Left kidney (tissue), 2 donors: ENCODE measurements around the gene FAM83E. TPM values are rescaled to one million over a fixed set of nuclear protein-coding genes. Genes with fewer than 3 reads are reported as not detected.

ENCODE experiments used
- DNase-seq: peaks from one replicate; pipeline ENCODE4 v3.0.0-alpha.2; 2013
- polyA plus RNA-seq: library from polyadenylated mRNA; unstranded; fragments of 120-200 nt; gene quantifications from one replicate; pipeline ENCODE4 v1.2.1, GENCODE V29; 2013; ENCODE audit not compliant: insufficient read length

FAM83E gene
- polyA plus RNA-seq, 1 donor: 0.57 TPM

DNA sequence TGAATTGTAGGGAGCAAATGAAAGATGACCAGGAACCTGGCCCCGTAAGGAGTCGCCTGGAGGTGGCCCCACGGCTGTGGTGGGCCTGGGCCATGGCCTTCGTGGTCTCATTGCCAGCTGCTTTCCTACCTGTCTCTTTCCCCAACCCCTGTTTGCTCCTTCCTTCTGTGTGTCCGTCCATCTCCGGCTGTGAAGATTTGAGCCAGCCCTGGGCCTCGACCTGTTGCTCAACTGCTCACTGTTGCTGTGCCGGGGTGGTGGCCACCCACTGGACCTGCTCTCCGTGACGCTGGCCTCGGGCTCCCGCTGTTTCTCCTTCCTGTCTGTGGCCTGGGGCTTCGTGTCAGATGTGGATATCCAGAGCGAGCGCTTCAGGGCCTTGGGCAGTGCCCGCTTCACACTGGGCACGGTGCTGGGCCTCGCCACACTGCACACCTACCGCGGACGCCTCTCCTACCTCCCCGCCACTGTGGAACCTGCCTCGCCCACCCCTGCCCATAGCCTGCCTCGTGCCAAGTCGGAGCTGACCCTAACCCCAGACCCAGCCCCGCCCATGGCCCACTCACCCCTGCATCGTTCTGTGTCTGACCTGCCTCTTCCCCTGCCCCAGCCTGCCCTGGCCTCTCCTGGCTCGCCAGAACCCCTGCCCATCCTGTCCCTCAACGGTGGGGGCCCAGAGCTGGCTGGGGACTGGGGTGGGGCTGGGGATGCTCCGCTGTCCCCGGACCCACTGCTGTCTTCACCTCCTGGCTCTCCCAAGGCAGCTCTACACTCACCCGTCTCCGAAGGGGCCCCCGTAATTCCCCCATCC is 13.8 kb upstream of the FAM83E start:
- DNase-seq: no peak

DNA sequence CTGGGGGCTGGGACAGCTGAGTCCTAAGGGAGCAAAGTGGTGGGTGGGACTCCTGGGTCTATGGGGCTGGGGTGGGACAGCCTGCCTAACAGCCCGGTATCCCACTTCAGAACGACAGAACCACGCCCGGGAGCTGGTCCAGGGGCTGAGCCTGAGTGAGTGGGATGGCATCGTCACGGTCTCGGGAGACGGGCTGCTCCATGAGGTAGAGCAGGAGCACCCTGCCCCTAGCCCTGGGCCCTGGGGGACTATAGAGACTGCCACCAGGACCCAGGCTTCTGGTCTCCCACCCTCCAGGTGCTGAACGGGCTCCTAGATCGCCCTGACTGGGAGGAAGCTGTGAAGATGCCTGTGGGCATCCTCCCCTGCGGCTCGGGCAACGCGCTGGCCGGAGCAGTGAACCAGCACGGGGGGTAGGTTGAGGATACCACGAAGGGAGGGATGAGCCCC is 13.0 kb upstream of the FAM83E start:
- DNase-seq: no peak

DNA sequence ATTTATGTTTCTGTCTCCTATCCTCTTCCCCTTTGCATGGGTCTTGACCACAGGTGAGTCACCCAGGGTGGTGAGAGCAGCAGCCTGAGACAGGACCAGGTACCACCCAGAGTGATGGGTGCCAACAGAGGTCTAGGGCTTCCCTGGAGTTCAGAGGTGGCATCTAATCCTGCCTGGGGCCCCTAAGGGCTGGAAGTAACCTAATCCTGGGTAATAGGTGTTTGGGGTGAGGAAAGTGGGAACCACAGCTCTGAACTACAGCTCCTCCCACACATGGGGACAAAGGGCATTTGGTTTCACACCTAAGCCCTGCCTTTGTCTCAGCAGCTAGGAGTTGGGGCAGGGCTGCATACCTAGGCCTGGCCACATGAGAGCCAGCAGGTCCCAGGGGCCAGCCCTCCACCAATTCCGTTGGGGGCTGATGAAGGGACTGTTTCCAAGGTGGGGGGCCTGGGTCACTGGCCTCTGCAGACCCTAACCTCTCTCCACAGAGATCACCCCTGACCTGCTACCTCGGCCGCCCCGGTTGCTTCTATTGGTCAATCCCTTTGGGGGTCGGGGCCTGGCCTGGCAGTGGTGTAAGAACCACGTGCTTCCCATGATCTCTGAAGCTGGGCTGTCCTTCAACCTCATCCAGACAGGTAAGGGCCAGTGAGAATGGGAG is 12.5 kb upstream of the FAM83E start:
- no peak for DNase-seq

DNA sequence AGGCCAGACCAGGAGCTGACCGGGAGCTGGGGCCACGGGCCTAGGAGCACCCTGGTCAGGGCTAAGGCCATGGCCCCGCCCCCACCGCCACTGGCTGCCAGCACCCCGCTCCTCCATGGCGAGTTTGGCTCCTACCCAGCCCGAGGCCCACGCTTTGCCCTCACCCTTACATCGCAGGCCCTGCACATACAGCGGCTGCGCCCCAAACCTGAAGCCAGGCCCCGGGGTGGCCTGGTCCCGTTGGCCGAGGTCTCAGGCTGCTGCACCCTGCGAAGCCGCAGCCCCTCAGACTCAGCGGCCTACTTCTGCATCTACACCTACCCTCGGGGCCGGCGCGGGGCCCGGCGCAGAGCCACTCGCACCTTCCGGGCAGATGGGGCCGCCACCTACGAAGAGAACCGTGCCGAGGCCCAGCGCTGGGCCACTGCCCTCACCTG is 11.0 kb upstream of the FAM83E start:
- no peak for DNase-seq

DNA sequence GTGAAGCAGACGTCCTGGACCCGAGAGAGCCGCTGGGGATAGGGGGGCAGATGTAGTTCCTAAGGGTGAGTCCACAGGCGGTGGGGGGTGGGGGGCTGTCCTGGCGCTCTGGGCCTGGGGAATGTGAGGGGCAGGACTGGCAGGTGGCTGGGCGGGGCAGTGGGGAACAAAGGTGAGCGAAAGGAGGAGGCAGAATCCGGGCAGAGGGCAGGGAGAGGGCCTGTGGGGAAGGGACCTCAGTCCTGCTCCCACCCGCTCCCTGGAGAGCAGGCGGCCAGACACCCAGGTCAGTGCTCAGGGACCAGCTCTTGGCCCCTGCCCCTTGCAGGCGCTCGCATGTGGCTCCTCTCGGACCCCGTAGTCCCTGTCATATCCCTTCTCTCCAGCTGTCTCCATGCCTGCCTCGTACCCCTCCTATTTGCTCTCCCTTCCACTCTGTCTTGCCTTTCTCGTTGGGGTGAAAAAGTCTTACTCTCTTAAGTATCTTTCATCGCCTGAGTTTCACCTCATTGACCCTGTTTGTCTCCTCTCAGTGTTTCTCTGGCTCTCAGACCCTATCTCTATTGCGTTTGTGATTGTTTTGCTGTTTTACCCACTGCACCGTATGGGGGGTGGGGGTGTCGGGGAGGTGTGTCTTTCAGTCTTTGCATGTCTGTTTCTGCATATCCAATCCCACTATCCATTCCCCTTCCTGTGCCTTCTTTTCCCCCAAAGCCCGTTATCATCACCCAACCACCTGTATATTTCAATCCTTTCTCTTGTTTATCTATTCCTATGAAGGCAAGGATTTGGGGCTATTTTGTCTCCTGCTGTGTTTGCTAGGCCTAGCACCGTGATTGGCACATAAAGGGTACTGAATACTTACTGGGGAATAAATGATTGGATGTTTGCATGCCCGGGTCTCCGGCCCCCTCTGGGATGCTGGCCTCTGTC is 10.2 kb upstream of the FAM83E start:
- no peak for DNase-seq

DNA sequence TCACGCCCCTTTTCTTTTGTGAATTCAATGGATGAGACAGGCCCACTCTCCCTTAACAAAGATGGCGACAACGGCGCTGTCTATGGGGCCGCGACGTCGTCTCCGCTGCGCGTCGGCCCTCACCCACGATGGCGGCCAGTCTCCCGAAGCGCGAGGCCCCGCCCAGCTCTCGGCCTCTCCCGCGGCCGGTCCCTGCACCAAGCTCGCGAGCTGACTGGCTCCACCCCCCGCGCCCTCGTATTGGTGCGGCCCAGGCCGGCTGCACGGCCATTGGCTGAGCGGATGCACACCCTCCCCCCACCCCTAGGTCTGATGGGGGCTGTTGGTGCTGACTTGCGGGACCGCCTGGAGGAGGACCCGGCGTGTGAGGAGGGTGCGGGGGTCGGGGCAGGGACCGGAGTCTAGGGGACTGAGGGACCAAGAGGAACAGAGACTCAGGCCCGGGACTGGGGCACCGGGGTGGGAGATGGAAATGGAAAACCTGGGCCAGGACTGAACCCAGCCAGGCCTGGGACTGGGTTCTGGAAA is 9.3 kb upstream of the FAM83E start:
- peak; percentile 97 for DNase-seq

DNA sequence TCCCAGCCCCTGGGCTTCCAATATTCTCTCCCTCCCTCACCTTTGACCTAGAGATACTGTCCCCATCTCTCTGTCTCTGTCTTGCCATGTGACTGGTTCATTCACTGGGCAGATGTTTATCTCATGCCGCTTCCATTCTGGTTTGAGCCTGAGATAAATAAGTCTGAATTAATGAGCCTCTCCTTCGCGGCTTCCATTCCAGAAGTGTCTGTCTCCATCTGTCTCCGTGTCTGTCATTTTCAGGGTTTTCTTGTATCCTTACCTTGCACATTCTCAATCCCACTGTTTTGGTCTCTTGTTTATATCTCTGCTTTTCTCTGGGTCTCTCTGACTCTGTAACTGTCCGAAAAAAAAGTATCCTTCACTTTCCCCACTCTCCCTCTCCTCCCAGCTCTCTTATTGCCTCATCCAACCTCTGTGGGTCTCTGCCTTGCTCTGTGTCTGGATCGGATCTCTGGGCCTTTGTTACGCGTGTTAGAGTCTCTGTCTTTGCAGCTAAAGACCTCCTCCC is 8.7 kb upstream of the FAM83E start:
- DNase-seq: no peak

DNA sequence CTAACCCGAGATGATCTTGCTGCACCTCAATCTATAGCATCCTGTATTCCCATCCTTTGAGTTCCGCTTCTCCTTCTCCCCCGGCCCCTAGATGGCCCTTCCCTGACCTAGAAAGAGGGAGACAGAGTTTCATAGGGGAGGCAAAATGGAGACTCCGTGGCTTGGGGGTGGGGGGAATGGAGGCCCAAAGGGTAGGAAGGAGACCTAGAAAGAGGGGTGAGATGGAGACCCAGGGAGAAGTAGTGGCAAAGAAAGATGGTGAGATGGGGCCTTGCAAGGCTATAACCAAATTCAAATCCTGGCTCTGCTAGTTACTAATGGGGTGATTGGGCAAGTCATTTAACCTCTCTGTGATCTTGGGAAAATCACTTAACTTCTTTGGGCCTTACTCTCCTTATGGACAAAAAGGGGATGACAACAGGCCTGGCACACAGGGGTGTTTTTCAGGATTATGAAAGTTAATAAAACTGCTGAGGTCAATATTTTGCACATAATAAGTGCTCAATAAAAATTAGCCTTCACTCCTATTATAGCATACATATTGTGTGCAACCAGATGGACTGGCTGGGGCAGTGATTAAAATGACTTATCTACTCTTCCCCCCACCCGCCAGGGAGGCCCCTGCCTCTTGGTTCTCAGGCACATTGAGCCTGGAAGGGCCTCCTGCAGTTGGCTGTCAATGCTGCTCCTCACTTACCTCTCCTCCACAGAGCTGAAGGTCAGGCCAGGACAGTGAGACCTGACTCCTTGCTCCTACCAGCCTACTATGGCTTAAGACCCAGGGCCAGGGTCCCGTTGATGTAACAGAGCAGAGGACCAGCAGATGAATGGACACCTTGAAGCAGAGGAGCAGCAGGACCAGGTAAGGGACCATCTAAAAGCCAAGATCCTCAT is 5.1 kb upstream of the FAM83E start:
- no peak for DNase-seq

DNA sequence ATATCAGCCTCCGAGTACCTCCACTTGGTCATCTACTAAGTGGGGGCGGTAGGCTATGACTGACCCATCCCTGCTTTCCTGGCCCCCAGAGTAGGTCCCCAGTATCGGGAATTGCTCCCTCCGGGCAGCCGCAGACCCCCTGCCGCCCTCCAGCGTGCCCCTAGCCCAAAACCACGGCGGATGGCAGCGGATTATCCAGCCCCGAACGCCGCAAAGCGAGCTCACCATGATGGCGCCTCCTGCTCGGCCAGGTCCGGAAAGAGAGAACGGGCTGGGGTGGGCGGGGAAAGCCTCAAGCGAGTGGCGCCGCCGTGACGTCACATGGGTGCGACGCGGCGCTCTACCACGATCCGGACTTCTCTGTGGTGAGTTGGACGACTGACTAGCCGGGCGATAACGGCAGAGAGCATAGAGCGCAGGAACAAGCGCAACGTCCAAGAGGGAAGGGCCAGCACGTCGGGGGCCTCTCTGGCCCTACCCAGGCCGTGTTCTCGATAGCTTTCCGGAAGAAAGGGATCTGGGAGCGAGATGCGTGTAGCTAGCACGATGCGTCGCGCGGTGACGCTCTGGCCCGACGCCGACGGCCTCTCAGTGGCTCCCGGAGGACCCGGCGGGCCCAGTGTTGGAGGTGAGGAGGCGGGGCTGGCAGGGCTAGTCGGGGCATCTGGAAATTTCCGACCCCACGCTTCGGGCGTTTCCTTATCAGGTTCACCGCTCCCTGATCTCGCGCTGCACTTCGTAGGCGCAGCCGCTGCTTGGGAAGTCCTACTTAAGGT is 4.2 kb upstream of the FAM83E start, which contains the start of the genes RPL18 and SPHK2:
Gene RPL18, minus strand, starts transcription at position 263 of the 776 bp plus-strand sequence. Its CDS starts 35 bp downstream, at position 228.
Gene SPHK2, plus strand, starts transcription at position 591 of the 776 bp plus-strand sequence. CDS start 1,009 bp downstream, outside the sequence.
- peak; percentile 98 for DNase-seq

DNA sequence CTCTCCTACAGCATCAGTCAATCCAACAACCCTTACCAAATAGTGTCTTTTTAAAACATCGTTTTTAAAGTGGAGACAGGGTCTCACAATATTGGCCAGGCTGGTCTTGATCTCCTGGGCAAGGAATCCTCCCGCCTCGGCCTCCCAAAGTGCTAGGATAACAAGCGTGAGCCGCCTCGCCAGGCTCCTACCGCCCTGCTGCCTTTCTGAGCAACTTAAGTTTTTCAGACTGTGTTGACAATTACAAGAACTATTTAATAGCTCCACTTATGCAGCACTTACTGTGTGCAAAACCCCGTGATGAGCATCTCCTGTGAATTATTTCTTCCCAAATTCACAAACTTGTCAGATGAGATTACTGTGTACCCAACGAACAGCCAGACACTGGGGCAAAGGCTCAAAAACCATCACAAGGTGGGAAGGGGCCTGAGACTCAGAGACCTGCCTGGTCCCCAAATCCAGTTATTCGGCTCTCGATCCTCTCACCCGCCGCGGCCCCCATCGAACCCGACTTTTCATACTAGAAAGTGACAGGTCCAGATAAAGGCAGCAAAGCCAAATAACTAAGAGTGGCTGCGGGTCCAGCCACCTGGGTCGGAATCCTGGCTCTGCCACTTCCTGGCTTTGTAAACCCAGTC is 3.5 kb upstream of the FAM83E start:
- DNase-seq: no peak

DNA sequence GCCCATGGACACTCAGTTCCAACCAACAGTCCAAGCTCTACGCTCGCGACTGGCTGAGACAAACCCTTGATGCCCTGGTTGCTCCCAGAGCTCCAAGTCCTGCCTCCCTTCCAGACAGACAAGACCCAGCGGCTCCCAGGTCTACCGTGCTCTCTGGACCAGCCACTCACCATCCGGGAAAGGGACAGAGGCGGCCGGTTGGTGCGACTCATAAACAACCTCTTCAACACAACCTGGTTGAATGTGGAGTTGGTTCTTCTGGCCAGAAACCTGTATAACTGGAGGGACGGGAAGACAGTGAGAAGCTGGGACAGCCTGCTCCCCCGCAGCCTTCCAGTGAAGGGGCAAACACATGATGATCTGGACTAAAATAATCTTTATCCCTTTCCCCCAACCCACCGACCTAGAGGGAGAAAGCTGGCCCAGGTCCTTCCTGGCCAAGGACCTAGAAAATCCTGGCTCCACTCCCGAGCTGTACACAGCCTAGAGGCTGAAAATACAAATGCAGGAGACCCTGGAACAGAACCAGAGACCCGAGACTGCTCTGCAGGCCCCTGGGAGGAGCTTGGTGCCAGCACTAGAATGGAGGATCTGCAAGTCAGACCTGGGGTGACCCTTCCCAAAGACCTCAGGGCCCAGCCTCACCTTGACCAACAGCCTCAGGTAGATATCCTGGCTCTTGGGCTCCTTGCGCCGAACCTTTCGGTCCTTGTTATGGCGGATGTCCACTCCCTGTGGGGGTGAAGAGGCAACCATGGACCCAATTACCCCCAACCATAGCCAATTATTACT is 2.5 kb upstream of the FAM83E start:
- DNase-seq: no peak

DNA sequence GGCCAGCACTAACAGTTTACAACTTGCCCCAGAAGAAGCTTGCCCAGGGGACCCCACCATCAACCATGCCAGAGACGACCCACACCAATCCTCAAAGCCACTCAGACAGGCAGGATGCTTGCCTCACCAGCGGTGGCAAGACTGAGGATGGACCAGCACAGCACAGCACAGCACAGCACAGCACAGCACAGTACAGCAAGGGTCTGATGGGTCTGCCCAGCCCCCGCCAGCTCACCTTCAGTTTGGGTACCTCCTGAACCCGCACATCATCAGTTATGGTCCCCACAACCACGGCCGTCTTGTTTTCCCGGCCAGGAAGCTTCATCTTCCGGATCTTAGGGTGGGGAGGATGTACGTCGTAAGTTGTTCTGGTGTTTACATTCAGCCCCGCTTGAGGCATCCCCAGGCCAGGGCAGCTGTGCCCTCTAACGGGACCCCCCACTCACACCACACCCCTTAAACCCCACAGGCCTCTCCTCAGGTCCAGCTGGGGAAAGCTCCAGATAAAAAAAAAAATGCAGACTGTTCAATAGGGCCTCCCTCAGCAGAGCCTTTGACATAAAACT is 1.7 kb upstream of the FAM83E start:
- no peak for DNase-seq

DNA sequence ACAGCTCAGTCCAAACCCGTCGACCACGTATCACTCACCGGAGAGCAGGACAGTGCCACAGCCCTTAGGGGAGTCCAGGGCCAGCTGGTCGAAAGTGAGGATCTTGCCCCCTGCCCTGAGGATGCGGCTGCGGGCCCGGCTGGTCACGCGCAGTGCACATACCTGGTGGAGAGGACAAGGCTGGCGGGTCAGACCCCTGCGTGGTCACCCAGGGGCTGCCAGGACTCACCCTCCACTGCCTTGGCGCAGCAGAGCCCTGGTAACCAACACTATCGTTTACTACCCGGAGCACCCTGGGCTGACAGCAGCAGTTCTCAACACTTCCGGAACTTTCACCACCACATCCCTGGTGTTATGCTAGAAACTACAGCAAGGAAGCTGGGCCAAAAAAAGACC is 1.2 kb upstream of the FAM83E start:
- DNase-seq: no peak

DNA sequence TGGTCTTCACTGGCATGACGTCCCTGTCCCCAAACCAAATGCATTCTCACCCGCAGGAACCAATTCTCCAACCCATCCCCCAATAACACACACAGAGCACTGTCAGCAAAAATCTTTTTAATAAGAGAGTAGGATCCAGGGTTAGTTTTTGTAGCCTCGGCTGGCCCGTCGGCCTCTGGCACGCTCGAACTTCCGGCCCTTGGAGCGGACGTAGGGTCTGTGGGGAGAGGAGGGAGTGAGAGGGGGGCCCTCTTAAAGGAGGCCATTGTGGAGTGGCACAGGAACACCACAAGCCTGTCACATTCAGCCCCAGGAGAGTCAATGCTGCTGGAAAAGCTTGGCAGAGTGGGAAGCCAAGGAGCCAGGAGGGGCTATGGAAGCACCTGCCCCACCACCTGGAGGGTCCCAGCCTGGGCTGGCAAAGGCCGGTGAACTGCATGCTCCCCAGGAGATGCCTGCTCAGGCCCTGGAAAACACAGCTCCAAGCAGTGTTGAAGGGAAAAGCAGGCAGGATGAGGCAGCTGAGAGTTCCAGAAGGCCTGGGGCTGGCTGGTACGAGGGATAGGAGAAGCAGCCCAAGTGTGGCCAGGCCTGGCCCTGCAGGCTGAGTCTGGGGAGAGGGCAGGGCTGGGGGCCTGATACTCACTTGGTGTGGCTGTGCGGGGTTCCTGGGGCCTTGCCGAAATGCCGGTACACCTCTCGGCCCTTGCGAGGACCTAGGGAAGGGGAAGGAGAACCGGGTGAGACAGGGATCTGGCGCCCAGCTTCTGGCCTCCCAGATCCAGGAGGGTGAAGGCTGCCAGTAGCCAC is 560 bp upstream of the FAM83E start:
- no peak for DNase-seq

DNA sequence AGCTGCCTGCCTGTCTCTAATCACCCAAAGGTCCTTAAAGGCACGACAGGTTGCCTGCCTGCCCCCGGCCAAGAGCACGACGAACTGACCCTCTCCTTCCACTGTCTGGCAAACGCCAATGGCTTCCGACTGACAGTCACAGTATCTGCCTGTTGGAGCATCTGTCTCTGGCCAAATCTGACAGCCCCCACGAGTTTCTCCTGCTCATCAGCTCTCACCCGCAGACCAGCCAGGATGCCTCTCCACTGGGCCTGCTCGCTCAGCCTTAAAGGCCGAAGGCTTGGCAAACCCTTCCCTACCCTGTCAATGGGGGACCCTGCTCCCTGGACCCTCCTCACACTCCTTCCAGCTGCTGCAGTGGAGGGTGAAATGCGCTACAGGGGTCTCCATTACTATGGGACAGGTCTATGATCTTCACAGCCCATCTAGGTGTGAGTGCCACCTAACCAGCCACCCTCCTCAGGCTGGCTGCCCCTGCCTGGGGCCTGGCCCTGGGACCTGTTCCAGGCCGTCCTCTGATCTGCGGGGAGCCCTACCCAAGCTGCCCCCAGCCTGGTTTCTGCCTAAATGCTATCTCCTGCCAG is 932 bp downstream of the FAM83E start:
- no peak for DNase-seq

DNA sequence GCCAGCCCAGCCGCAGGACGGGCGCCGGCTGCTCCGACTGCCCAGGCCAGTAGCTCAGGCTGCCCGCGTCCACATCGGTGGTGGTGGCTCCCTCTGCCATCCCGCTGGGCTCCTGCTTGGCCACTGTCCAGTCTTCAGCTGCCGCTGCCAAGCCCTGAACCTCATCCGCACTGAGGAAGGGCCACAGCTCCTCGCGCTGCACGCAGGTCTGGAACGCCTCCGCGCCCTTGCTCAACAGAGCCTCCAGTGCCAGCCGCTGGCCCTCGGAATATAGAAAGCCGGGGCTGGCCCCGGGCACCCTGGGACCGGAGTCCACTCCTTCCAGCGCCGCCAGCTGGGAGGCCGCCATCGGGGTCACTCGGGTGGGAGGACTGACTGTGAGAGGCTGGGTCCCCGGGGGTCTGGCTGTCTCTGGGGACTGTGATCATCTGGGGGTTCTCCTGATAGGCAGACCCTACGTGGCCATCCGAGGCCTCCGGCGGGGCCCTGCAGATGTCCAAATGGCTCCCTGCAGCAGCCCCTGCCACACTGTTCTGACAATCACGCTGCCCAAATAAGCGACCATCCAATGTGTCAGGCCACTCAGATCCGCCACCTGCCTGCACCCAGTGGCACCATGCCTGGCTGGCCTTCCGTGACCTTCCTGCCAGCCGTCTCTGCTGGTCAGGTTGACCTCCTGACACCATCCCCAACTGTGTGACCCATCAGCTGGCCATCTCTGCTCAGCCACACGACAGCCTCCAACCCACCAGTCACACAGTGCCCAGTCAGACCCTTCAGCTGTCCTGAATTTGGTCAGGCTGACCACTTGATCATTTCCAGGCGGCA is 1.6 kb downstream of the FAM83E start:
- no peak for DNase-seq
